A549 (cell line): ENCODE data around the gene TRAPPC3.

ENCODE experiments used
- CBX2 ChIP-seq: fragments of 200-600 bp; sonication (generic); IDR thresholded peaks from 2 replicates; pipeline ENCODE4 v1.6.1; 2016; ENCODE audit warnings: low read depth, mild to moderate bottlenecking, borderline replicate concordance
- CHD2 ChIP-seq: fragments of 150-350 bp; IDR thresholded peaks from 2 replicates; pipeline ENCODE4 v1.6.1; 2014; ENCODE audit warnings: low read length; ENCODE audit not compliant: partially characterized antibody
- CTCF ChIP-seq: fragments of >200 bp; sonication (Bioruptor Twin); formaldehyde crosslinking; IDR thresholded peaks from 3 replicates; pipeline ENCODE4 v1.5.1; 2016
- EP300 ChIP-seq, 2 experiments: fragments of >200 bp; sonication (Bioruptor Twin); formaldehyde crosslinking; IDR thresholded peaks; 2 replicates in 1 of 2; 3 replicates in 1 of 2; pipeline ENCODE4 v1.6.1; 2016 to 2017
- MAX ChIP-seq: IDR thresholded peaks from 2 replicates; pipeline ENCODE4 v1.6.1; 2012
- MAZ ChIP-seq: fragments of 150-350 bp; IDR thresholded peaks from 2 replicates; pipeline ENCODE4 v1.6.1; 2014; ENCODE audit warnings: antibody characterized with exemption, low read depth, low read length, borderline replicate concordance
- POLR2AphosphoS2 ChIP-seq: conservative IDR thresholded peaks from 2 replicates; pipeline ENCODE4 v1.6.1; 2012; ENCODE audit warnings: low read length, improper control_type of control experiment, inconsistent platforms
- RCOR1 ChIP-seq: fragments of 150-350 bp; IDR thresholded peaks from 2 replicates; pipeline ENCODE4 v1.6.1; 2014; ENCODE audit warnings: antibody characterized with exemption, low read length, low read depth
- REST ChIP-seq: fragments of 200-600 bp; sonication (generic); IDR thresholded peaks from 2 replicates; pipeline ENCODE4 v1.6.1; 2016; ENCODE audit warnings: antibody characterized with exemption, mild to moderate bottlenecking, moderate library complexity
- RNF2 ChIP-seq: fragments of 200-600 bp; sonication (generic); IDR thresholded peaks from 2 replicates; pipeline ENCODE4 v1.6.1; 2016; ENCODE audit warnings: low read depth, mild to moderate bottlenecking, antibody characterized with exemption, moderate library complexity, borderline replicate concordance

- no peak for TF ChIP-seq RCOR1
- TF ChIP-seq CHD2 = no peak
- TF ChIP-seq MAZ = no peak
- TF ChIP-seq EP300 (IDR thresholded peaks at IDR 0.05) = no peak
- no peak for TF ChIP-seq MAX
- no peak for TF ChIP-seq POLR2AphosphoS2
- TF ChIP-seq CBX2 = no peak
- TF ChIP-seq CTCF = no peak
- no peak for TF ChIP-seq REST
- TF ChIP-seq RNF2 = no peak
Observed at GRCh38 chr1:36114371-36114770, 34.9 kb downstream of the TRAPPC3 start.
